HG03442 (cell line): ENCODE results near the gene ZNF134.

Source experiments
- ATAC-seq: cut with Tn5 transposase; IDR thresholded peaks from one replicate; pipeline ENCODE4 v1.9.1; 2021; ENCODE audit warnings: mild to moderate bottlenecking, moderate library complexity; ENCODE audit not compliant: unreplicated experiment

Gene ZNF134

DNA sequence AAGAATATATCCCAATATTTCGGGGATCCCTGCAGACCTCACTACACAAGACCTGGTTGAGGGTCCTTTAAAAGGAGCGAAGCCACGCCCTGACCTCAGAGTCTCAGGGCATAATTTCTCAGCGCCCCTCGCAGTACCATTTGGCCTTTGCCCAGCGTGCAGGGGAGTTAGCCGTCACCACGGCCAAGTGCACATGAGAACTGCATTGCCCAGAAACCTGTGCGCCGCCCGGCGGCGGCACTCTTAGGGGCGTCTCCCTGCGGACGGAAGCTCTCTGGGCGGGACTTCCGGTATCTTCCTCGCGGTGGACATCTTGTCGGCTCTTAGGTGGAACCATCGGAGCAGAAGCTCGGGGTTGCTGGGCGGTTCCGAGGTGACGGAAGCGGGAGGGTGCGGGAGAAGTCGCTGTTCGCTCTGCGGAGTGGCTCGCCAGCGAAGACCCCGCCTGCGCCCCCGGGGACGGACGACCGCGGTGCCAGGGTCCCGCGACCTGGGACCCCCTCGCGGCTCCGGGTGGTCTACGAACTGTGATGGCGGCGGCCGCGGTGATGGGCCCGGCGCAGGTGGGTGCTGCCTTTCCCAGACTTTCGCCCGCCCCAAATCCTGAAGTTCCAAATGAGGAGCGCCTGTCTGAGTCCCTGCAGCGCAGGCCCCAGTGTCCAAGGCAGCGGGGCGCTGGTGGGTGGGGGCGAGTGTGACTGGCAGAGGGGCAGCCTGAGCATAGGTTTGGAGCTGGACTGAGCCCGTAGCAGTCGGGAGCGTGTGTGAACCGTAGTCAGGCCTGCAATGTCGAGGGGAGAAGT is at the start of gene ZNF134:
Gene ZNF134, plus strand, starts transcription at position 302 of the 803 bp plus-strand sequence. CDS start 5,227 bp downstream, outside the sequence.
- ATAC-seq, result peak; percentile 87

GRCh38 chr19:57566396-57567265 is 47.4 kb upstream of the ZNF134 start:
- ATAC-seq, result no peak

- no peak for ATAC-seq
Measured at GRCh38 chr19:57570707-57571106, 43.3 kb upstream of the ZNF134 start.

GRCh38 chr19:57572415-57572947 is 41.6 kb upstream of the ZNF134 start:
- ATAC-seq, result no peak

DNA sequence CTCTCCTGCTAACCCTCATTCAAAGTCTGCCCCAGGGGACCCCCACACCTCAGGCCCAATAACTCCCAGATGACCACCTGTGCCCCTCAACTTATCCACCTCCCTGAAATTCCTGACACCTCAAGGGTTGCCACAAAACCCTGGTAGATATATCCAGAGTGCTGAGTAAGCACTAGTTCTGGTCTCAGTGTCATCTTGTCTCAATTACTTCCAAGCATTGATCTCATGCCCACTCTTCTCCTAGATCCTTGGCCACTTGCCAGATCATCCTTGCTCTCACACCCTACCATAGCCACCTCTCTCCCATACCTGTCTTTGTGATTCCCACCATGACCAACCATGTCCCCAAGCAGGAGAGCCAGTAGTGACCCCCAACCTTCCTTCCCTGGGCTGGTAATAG is 37.4 kb upstream of the ZNF134 start:
- no peak for ATAC-seq

- peak; percentile 87 for ATAC-seq
Measured at GRCh38 chr19:57578487-57579205, 35.4 kb upstream of the ZNF134 start, which contains the start of gene ZNF416. Gene ZNF416 (minus strand): TSS chr19:57578911. CDS start chr19:57578704, 207 bp downstream.

DNA sequence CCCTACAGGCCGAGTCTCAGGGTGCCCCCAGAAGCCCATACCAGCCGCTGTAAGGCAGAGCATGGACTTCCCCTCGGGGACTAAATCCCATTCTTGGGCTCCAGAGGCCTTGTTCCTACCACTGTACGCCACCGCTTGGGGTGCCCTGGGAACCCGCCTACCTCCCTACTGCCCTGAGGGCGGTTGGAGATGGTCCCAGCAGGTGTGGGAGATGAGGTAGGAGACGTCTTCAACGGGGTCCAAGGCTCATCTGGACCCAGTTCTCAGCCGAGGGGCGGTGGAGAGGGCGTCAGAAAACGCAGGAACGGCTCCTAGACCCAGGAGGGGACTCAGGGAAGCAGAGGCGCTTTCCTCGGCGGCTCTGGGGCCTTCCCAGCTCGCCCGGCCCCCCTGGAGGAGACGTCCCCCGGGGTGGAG is 30.9 kb upstream of the ZNF134 start:
- ATAC-seq, result no peak

DNA sequence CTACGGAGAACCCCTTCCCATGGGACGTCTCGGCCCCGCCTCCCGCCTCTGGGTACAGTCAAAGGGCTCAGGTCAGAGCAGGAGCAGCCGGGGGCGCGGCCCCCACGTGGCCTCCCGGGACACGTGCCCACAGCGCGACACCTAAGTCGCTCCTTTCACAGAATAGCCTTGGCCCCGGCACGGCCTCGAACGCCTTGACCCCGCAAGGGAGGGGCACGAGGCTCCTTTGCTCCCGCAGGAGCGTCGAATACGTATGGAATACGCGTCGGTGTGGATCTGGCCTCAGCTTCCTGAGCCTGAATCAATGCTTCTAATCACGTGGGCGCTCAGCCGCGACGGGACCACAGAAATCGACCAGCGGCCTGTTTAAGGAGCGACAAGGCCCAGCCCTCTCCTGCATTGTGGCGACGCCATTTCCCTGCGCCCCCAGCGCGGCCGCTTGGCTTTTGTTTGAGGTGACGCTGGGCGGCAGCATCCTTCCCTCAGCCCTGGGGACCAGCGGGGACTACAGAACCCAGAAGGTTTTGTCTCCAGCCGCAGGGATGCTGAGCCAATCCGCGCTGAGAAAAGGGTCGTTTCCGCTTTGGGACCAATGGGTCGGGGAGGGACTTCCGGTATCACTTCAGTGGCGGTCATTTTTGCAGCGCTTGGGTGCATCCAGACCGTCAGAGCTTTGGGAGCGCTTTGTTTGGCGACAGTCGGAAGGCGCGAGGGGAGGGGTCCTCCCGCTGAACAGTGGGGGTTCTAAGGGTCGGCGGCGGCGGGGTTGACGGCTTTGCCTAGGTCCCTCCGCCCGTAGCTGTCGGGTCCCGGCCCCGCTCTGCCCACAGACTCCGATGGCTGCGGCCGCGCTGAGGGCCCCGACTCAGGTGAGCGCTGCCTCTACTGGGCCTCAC is 30.3 kb upstream of the ZNF134 start, which contains the start of gene ZIK1:
Gene ZIK1, plus strand, starts transcription at position 625 of the 896 bp plus-strand sequence. Its CDS starts 212 bp downstream, at position 837.
- peak; percentile 79 for ATAC-seq

GRCh38 chr19:57587529-57587928 is 26.5 kb upstream of the ZNF134 start:
- no peak for ATAC-seq

DNA sequence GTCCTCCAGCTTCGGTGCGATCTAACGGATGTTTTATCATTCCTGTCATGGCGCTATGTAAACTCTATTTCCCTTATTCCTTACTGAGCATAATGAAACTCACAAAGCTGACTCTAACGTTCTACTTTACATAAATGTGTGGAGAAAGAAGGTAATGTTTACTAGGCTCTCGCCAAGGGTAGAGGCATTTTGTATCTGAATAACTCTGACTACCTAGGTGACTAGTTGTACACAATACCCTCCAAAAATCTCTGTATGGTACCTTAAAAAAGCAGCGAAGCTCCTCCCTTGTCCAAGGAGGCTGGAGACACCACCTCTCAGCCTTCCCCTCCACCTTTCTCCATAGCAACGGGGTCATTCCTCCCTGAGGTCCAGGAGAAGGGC is 14.7 kb upstream of the ZNF134 start:
- peak; percentile 21 for ATAC-seq

GRCh38 chr19:57599761-57600383 is 14.2 kb upstream of the ZNF134 start, which contains the start of gene ZNF530:
Gene ZNF530 (plus strand): TSS chr19:57599885. CDS start chr19:57604346, 4,461 bp downstream.
- ATAC-seq, result peak; percentile 96

DNA sequence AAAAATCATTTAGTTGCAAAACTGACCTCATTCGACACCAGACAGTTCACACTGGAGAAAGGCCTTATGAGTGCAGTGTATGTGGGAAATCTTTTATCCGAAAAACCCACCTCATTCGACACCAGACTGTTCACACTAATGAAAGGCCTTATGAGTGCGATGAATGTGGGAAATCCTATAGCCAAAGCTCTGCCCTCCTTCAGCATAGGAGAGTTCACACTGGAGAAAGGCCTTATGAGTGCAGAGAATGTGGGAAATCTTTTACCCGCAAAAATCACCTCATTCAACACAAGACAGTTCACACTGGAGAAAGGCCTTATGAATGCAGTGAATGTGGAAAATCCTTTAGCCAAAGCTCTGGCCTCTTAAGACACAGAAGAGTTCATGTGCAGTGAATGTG is 7.1 kb upstream of the ZNF134 start:
- no peak for ATAC-seq

GRCh38 chr19:57611113-57611512 is 2.9 kb upstream of the ZNF134 start:
- no peak for ATAC-seq

DNA sequence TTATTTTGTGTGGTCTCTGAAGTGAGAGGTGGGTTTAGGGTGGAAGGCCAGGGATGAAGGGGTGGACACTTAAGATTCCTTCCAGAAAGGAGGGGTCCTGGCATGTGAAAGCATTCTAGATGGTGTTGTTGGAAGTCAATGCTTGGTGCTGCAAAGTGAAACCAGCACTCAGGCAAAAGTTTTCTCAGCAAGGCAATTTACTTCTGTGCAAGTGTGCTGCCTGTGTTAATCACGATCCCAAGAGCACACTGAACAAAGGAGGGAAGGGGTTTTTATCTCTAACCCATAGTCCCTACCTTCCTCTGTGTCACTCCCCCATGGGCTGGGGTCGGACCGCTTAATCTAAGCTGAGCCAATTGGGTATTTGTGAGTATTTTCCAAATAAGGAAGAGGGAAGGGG is 1.3 kb downstream of the ZNF134 start:
- ATAC-seq, result no peak

- no peak for ATAC-seq
Measured at GRCh38 chr19:57620673-57621348, 6.8 kb downstream of the ZNF134 start.

DNA sequence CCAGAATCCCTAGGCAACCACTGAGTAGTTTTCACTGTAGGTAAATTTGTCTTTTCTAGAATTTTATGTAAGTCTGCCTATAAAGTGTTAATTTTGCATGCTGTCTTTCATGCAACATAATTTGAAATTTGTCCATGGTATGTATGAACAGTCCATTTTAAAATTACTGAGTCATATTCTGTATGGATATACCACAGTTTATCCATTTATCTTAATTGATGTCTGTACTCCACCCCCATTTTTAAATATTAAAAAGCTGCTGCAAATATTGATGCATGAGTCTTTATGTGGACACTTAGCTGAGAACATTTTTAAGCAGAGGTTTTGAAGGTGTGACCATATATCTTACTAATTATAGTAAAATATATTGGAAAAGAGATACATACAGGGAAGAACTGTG is 9.0 kb downstream of the ZNF134 start:
- ATAC-seq, result no peak

- peak; percentile 89 for ATAC-seq
Measured at GRCh38 chr19:57632987-57633831, 19.2 kb downstream of the ZNF134 start, which contains the start of gene ZNF211. Gene ZNF211 (plus strand): TSS chr19:57633168. CDS start chr19:57633347, 179 bp downstream.

GRCh38 chr19:57633832-57634131 is 19.7 kb downstream of the ZNF134 start:
- ATAC-seq, result no peak
